Measurements from ENCODE around the gene PLEKHB2. TPM values are rescaled to one million over a fixed set of nuclear protein-coding genes. Genes with fewer than 3 reads are reported as not detected.

The PLEKHB2 gene, protein sequence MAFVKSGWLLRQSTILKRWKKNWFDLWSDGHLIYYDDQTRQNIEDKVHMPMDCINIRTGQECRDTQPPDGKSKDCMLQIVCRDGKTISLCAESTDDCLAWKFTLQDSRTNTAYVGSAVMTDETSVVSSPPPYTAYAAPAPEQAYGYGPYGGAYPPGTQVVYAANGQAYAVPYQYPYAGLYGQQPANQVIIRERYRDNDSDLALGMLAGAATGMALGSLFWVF
- 122 and 142 TPM in 2 replicates for total RNA-seq

DNA sequence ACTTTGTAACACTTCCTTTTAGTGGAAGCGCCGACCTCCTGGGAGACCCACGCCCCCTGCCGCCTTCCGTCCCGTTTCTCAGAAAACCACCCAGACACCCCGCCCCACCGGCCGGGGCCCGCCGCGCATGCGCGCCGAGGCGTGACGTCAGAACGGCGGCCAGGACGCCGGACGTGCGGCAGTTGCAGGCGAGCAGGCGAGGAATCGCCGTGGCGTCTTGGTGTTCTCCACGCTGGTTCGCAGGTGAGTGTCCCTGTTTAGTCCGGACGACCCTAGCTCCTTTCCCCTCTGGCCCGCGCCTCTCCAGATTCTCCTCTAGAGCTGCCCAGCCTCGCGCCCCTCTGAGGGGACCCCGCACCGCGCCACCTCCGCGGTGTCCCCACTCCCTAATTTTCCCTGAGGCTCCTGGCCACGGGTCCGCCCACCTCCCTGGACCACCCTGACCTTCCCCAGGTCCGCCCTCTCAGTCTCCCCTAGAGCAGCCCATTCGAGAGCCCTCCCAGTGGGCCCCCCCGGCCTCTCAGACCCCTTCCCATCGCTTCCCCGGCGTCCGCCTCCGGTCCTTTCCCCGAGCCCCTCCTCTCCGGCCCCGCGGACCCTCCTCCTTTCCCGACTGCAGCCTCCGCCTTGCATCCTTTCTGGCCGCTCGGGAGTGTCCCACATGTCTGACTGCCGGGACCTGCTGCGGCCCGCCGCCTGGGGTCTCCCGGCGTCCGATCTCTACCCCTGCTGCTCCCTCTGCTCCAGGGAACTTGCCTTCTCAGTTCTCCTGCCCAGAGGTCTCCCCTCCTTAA is at the start of gene PLEKHB2:
PLEKHB2 (plus strand) TSS at position 181 of the 794 bp plus-strand sequence. CDS start 15,606 bp downstream, outside the sequence.

DNA sequence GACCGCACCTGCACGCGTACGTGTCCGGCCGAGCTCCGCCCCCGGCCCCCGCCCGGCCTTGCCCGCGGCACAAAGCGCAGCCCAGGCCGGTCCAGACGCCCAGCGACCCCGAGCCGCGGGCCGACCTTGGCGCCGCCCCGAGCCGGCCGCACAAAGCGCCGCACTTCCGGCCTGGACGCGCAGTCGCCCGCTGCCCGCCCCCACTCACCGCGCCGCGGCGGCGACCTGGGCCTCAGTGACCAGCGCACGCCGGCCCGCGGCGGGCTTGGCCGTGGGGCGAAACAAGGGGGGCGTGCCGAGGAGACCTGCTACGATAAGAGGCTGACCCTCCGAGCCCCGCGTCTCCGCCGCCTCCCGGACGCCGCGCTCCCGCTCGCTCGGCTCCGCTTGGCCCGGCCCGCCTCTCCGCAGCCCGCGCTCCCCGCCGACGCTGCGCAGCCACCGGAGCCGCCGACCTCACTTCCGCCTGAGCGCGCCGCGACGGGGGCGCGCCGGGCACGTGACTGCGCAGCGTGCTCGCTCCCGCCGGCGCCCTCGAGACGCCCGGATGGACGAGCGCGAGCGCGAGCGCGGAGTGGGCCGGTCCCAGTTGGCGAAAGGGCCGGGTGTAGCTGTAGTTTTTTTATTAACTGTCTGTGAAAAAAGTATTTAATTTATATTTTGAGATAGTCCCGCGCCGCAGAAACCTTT is 12.0 kb upstream of the PLEKHB2 start, which contains the start of gene FAM168B:
FAM168B (minus strand) TSS at position 455 of the 690 bp plus-strand sequence. CDS start 10,814 bp downstream, outside the sequence.

Small RNA genes within 50 kb of the gene (small RNA-seq; reads per million reads assigned to genes)
- not detected for gene AC009477.1 (ENCODE audit: low replicate concordance)

Other genes with a start within 250 kb of the PLEKHB2 start
- 72.7 and 146 TPM in 2 replicates for gene FAM168B, start 11.9 kb upstream of the PLEKHB2 start, total RNA-seq
- gene POTEE, start 104.2 kb downstream of the PLEKHB2 start, total RNA-seq = not detected in 2 replicates

Data from placental pericyte (primary cell).